ENCODE data around the gene PNPLA3. TPM values are rescaled to one million over a fixed set of nuclear protein-coding genes. Genes with fewer than 3 reads are reported as not detected.

The PNPLA3 gene
- polyA plus RNA-seq, 1 experiment, result 4.8 TPM

GRCh38 chr22:43996170-43996980 is 72.8 kb downstream of the PNPLA3 start:
- ChIA-PET POLR2A (no interaction called here), CTCF (no interaction called here)
- no peak for DNase-seq (ENCODE audit: low read depth)
- H3K36me3 ChIP-seq (ENCODE audit: control insufficient read depth, insufficient read depth, low read length), result peaks cover 33% of the 10 kb centered on the region
- TF ChIP-seq, protein P1, sequence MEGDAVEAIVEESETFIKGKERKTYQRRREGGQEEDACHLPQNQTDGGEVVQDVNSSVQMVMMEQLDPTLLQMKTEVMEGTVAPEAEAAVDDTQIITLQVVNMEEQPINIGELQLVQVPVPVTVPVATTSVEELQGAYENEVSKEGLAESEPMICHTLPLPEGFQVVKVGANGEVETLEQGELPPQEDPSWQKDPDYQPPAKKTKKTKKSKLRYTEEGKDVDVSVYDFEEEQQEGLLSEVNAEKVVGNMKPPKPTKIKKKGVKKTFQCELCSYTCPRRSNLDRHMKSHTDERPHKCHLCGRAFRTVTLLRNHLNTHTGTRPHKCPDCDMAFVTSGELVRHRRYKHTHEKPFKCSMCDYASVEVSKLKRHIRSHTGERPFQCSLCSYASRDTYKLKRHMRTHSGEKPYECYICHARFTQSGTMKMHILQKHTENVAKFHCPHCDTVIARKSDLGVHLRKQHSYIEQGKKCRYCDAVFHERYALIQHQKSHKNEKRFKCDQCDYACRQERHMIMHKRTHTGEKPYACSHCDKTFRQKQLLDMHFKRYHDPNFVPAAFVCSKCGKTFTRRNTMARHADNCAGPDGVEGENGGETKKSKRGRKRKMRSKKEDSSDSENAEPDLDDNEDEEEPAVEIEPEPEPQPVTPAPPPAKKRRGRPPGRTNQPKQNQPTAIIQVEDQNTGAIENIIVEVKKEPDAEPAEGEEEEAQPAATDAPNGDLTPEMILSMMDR (IDR thresholded peaks at IDR 0.05; ENCODE audit: insufficient read depth, low read depth, low read length), result no peak
- H3K27me3 ChIP-seq (ENCODE audit: control insufficient read depth, insufficient read depth, low read length), result no peaks in the 10 kb centered on the region
- H3K4me3 ChIP-seq (ENCODE audit: low read depth, low read length), result no peak overlapping the region

DNA sequence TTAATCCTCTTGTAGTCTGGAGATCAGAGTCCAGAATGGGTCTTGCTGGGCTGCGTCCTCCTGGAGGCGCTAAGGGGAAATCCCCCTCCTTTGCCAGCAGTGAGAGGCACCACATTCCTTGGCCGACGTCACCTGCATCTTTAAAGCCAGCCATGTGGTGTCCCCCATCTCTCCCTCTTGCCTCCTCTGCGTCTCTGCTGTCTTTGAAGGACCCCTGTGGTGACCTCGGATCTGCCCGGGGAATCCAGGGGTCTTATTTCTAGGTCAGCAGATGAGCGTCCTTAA is 73.3 kb downstream of the PNPLA3 start:
- no peak overlapping the region for H3K4me3 ChIP-seq (ENCODE audit: low read depth, low read length)
- TF ChIP-seq, protein P1 (IDR thresholded peaks at IDR 0.05; ENCODE audit: insufficient read depth, low read depth, low read length), result no peak
- H3K36me3 ChIP-seq (ENCODE audit: control insufficient read depth, insufficient read depth, low read length), result peaks cover 30% of the 10 kb centered on the region

More for the DNA sequence above, 73.3 kb downstream of the PNPLA3 start:
- ChIA-PET POLR2A (no interaction called here), CTCF (no interaction called here)
- DNase-seq (ENCODE audit: low read depth), result no peak
- H3K27me3 ChIP-seq (ENCODE audit: control insufficient read depth, insufficient read depth, low read length), result no peaks in the 10 kb centered on the region

Other genes with a start within 250 kb of the PNPLA3 start
- gene EFCAB6, start 111.5 kb upstream of the PNPLA3 start, polyA plus RNA-seq (2011; rRNA removed), result 0.75 and 1.4 TPM in 2 replicates
- 0.15 and 0.39 TPM in 2 replicates for gene SULT4A1, start 61.3 kb upstream of the PNPLA3 start, polyA plus RNA-seq (2011; rRNA removed)
- gene PNPLA5, start 31.8 kb upstream of the PNPLA3 start, polyA plus RNA-seq (2011; rRNA removed), result not detected in 2 replicates
- gene SAMM50, start 31.6 kb downstream of the PNPLA3 start, polyA plus RNA-seq (2011; rRNA removed), result 40.7 and 50.6 TPM in 2 replicates
- gene PARVB, start 100.5 kb downstream of the PNPLA3 start, polyA plus RNA-seq (2011; rRNA removed), result 57.8 and 65.8 TPM in 2 replicates

All from BJ (cell line).